ENCODE data around the gene KRTAP21-2.
"Not testable (repeated sequence)": the region's sequence is repeated elsewhere in the genome, so short reads cannot be mapped to it uniquely, and the experiment has no call there.

KRTAP21-2 gene

DNA sequence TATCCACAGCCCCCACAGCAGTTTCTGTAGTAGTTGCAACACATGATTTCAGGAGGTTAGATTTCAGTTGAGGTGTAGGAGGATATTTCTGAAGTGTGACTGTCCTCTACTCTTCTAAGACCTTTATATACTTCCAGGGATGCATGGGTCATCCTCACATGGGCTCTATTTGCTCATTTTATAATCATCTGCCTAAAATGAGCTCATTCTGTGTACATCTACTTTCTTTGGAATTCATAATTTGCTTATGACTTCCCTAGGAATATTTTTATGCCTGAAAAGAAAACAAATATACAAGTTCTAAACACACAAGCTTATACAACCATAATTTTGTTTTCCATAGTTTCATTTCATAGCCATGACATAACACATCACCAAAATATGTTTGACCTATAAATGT is at the start of gene KRTAP21-2:
Gene KRTAP21-2 (minus strand): TSS at position 101 of the 400 bp plus-strand sequence. CDS start 57 bp downstream, at position 44.
- DNase-seq: no peak

DNA sequence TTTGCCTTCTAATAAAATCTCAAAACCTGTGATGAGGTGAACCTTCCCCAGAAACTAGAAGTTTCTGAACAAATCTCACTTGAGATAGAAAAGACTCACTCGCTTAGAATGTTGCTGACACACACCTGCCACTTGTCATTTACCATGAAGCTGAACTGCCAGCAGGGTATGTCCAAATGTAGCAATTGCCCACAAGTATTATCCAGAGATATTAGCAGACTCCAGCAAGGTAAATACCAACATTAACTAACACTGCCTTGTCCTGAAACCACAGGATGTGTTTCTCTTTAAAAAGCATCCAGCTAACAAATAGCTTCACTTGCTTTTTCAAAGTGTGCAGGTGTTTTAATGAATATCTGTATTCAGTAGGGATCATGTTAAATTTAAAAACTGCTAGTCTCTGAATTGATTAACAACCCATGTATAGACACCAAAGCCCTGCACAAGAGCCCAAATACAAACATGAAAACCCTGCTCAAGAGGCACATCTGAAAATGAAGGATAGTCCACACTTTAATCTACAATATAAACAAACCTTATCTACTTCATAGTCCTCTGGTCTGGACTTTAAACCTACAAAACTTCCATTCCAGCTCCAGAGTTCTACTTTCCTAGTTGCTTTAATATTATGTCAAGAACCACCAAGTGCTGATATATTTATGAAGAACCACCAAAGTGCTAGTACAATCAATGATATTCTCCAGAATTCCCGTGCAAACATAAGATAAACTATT is 46.7 kb upstream of the KRTAP21-2 start:
- DNase-seq: no peak

DNA sequence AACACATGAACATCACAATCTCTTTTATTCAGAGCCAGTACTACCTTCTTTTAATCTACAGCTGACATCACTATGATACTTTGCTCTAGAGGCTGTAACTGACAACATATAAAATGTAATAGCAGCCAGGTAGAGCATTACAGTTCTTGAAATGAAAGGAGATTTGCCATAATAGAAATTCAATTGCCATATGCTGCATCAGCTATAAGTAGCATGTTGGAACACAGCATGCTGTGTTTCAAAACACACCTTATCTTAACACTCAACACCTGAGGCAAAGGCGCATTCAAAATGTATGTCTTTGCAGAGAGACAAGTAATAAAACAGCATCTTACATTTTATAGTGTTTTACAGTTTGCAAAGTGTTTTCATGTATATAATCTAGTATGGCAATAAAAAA is 32.2 kb upstream of the KRTAP21-2 start:
- DNase-seq: no peak

DNA sequence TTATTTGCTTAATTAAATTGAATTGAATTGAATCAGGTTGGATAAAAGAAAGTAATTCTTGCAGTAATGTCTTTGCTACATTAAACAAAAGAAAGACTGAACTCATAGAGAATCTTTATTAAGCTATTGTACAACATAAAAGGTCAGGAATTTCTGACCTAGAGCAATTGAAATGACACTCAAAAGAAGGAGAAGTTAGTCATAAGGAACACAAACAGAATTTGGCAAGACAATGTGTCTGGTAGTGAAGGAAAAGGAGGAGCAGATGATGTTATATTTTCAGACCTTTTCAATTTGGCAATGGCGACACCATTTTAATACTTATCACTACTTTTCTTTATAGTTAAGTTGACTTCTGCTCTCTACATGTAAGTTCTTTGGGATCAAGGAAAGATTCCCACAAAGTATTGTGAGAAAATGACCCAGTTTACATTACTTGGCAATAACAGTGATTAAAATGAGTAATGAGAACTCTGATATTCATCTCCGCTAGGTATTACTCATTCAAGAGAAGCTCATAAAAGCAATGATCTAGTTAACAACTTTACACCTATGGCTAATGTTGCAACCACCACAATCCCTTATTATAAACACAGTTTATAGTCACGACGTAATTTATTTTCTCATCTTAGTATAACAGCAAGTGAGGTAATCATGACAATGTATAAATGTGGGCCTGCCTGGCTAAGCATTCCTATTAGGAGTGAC is 22.8 kb upstream of the KRTAP21-2 start:
- DNase-seq: no peak

DNA sequence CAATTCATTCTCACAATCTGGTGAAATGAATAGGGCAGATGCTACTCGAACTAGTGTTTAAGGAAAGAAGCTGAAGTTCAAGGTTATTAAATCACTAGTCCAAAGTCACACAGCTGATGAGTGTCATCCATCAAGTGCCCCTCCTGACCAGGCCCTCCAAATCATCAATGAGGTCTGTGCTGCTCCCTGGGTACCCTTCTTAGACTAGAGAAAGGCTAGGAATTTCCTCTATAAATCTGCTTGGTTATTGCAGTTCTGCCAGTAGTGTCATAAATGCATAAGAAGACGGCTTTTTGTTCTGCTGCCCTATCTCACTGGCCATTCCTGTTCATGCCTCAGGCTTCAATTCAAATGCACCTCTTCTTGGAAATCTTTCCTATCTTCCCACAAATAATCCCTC is 13.7 kb upstream of the KRTAP21-2 start:
- DNase-seq: no peak

DNA sequence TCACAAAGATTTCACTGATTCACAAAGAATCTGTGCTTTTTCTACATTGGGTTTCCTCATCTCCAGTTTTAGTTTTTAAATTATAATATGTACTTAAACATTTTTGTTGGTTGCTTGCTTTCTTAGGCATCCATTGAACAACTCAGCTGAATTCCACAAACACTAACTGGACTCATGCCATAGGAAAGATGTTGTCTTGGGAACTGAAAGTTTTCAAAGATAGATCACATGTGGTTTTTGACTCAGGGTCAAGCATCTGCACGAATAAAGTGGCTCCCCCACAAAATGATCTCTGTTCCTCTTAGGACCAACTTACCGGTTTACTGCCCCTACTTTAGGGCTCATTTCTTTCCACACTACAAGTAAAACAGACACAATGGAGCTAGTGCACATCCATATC is 11.2 kb upstream of the KRTAP21-2 start:
- no peak for DNase-seq

DNA sequence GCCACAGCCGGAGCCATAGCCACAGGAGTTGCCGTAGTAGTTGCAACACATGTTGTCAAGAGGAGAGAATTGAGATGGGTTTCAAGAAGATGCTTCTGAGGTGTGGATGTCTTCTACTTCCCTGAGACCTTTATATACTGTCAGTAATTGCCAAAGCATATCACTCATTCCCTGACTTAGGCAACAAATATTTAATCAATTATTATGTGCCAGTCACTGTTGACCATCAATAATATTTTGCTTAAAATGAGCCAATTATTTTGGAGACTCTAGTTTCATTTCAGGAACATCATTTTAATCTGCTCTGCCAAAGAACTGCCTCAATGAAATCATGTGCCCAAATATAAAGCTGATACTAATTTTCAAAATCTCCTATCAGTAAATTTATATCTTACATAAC is 8.3 kb upstream of the KRTAP21-2 start, which contains the start of gene KRTAP21-1:
Gene KRTAP21-1 (minus strand): TSS at position 101 of the 400 bp plus-strand sequence. CDS start 50 bp downstream, at position 51.
- not testable (repeated sequence) for DNase-seq

DNA sequence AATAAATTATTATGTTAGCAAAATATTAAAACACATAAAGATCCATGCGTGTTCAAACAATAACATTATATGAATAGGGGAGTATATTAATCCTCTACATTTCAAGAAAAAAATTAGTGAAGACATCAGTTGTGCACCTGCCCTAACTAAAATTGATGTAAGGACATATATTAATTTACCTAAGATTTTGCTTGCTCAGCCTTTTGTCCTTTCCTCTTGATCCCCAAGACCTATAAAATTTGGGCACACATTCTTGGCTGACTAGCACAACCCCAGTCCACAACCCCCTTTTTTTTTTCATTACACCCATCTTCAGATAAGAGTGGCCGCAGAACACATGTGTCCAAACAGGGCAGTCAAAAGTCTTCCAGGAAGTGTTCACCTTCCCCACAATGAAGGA is 6.6 kb downstream of the KRTAP21-2 start:
- DNase-seq: no peak

DNA sequence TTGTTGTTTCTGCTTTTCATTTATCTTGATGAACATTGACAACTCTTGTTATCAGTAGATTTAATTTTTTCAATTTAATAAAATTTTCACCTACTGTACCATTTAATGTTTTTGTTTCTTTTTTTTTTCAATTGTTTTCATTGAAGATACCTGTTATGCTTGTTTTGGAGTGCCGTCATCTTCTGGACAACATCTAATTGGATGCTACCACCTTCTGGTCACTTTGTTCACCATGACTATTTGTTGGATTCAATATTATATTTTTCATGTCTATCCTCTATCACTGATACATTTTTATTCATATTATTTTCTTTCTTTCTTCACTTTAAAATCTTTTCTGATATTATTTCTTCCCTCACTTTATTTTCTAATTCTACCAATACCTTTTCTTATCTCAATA is 14.0 kb downstream of the KRTAP21-2 start:
- DNase-seq: no peak

DNA sequence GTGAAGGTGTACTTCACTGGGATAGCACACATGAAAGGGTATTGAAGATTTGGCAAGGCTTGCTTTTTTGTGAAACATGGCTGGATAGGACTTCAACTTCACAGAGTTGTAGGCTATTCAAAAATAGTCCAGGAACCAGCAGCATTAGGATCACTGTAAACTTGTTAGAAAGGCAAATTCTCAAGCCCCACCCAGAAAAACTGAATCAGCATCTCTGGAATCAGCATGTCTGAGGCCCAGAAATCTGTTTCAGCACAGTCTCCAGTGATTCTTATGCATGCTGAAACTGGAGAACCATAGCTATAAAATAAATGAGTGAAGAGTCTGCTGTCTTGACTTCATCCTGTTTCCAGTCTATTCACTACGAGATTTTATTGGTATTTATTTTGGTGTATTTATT is 20.3 kb downstream of the KRTAP21-2 start:
- DNase-seq: no peak

DNA sequence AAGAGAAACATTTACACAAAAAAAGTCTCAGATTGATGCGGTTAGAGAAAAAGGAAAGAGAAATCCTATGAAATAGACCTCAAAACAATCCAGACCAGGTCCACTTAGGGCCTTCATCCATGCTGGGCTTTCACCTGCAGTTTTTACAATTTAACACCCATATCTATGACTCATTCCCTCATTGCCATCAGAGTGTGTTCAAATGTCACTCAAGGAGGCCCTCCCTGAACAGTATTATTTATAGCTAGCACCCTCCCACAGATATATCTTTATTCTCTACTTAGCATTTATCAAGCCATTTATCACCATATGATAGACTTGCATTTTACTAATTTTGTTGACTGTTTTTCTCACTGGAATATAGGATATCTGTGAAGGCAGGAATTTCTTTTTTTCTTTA is 27.7 kb downstream of the KRTAP21-2 start:
- DNase-seq: no peak

DNA sequence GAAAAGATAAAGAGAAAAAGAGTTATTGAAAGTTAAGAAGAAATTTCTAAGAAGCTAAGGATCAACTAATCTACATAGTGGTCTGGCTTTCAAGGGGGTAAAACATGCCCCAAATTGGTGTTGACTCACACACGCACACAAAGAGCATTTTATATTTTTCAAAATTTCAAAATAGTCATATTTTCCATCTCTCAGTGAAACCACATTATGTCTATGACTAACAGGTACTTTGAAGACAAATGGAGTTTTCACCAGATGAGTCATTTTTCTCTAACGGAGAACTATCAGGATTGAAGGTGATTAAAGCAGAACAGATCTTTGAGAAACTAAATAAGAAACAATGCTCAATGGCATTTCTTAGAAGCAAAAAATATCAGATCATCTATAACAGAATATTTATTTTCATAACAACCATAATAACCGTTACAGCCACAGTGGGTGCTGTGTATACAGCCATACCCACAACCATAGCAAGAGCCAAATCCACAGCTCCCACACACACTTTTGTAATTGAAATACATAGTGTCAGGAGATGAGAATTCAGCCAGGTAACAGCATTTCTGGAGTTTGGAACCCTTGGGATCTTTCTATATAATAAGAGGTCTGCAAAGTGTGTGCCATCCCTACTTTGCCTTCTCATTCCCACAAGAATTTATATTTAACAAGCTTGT is 28.7 kb downstream of the KRTAP21-2 start, which contains the start of gene KRTAP21-3:
Gene KRTAP21-3 (minus strand): TSS at position 539 of the 671 bp plus-strand sequence. CDS start 18 bp downstream, at position 521.
- no peak for DNase-seq

DNA sequence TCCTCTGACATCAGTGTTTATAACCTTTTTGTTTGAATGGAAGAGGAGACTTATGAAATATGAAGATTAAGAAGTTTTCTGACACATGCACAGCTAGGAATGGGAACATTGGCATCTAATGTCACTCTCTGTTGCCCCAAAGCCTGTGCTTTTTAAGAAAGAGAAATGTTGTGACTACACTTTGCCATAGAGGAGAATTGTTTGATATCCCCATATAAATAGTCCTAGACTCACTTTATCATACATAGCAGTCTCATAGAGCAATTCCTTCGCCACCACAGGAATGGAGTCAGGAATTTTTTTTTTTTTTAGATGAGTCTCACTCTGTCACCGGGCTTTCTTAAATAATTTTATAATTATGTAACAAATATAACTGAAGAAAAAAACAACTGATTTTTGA is 30.0 kb downstream of the KRTAP21-2 start:
- DNase-seq: no peak

DNA sequence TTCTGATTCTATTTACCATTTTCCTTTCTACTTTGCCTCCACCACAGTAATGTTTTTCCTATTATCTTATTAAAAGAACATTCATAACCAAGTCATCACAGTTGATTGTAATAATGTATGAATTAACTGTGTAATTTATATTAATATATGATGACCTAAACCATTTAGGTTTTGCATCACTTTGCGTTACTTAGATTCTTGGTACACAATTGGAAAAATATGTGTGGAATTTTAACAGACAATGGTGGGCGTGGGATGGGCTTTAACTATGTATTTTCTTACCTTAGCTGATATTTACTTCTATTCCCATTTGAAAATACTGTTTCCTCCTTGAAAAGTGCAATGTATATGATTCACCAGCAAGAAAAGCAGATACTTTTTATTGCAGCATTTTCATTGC is 32.1 kb downstream of the KRTAP21-2 start:
- no peak for DNase-seq

DNA sequence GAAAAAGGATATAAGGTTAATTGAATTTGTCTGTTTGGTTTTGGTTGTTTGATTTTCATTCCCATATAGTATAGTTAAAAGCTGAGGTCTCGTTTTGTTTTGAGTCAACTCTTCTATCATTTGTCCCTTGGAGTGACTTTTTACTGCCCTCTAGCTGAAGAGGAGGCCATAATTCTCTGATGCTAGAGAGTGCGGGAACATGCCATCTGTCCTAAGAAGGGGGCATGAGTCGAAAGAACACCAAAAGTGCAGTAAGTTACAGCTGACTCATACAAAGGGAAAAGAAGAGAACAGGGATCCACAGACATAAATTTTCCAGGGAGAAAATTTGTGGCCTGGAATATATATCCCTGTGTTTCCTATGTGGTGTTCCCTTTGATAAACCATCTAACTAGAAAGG is 32.6 kb downstream of the KRTAP21-2 start:
- DNase-seq: no peak

DNA sequence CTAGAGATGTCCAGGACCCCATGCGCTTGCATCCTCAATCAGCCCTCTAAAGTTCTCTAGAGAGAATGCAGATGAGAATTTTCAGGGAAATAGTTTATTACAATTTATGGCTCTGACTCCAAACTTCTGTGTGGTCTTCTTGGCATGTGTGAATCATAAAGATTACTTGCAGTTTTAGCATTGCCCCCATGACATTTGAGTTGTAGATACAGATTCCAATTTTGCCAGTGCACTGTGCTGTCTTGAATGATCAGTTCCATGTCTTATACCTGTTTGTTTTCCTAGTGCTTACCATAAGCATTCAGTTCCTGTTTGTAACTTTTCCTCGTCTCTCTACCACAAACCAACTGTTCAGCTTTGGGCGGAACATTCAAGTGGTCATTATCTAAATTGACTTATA is 33.3 kb downstream of the KRTAP21-2 start:
- DNase-seq: no peak

DNA sequence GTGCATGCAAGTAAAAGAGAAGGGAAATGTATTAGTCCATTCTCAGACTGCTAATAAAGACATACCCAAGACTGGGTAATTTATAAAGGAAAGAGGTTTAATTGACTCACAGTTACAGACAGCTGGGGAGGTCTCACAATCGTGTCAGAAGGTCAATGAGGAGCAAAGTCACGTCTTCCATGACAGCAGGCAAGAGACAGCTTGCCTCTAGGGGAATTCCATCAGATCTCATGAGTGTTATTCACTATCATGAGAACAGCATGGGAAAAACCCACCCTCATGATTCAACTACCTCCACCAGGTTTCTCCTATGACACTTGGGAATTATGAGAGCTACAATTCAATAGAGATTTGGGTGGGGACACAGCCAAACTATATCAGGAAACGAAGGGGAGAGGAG is 36.6 kb downstream of the KRTAP21-2 start:
- DNase-seq: no peak

DNA sequence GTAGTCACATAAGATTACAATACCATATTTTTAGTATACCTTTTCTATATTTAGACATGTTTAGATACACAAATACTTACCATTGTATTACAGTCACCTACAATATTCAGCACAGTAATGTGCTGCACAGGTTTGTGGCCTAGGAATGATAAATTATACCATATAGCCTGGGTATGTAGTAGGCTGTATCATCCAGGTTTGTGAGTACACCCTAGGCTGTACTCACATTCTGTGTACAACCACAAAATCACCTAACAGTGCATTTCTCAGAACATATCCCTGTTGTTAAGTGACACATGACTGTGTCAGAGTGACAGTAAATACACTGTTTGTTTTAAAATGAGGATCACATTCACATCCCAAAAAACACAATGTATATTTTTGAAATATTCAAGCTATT is 39.6 kb downstream of the KRTAP21-2 start:
- DNase-seq: no peak
